ENCODE measurements around the gene UVRAG.

- TF ChIP-seq CTCF (IDR thresholded peaks at IDR 0.05) (no peak), POLR2A (IDR thresholded peaks at IDR 0.05) (no peak)
Observed at GRCh38 chr11:76103460-76103859, 288.4 kb downstream of the UVRAG start.

Data from lower leg skin (tissue), 3 donors.